Lower lobe of right lung (tissue), 2 donors: ENCODE data around the gene HOXA6. TPM values are rescaled to one million over a fixed set of nuclear protein-coding genes. Genes with fewer than 3 reads are reported as not detected.

Experiments used
- ATAC-seq, 2 donors: fragments of 200-7000 bp; cut with Tn5 transposase; one replicate each; pipeline ENCODE4 v1.9.1; 2020 to 2022; ENCODE audit warnings: mild to moderate bottlenecking in 2 of 2, moderate library complexity in 2 of 2
- DNase-seq: peaks from one replicate; pipeline ENCODE4 v3.0.0-alpha.2; 2020
- H3K27ac ChIP-seq: fragments of 200-600 bp; one replicate; pipeline ENCODE4 v1.8.0; 2022
- H3K27me3 ChIP-seq: fragments of 200-600 bp; one replicate; pipeline ENCODE4 v1.8.0; 2022; ENCODE audit warnings: low read depth
- H3K36me3 ChIP-seq: fragments of 200-600 bp; one replicate; pipeline ENCODE4 v1.8.0; 2022; ENCODE audit warnings: mild to moderate bottlenecking
- H3K4me1 ChIP-seq: fragments of 200-600 bp; one replicate; pipeline ENCODE4 v1.8.0; 2022
- H3K4me3 ChIP-seq: fragments of 200-600 bp; one replicate; pipeline ENCODE4 v1.8.0; 2022; ENCODE audit warnings: mild to moderate bottlenecking
- H3K9me3 ChIP-seq: fragments of 200-600 bp; one replicate; pipeline ENCODE4 v1.8.0; 2022
- CTCF ChIP-seq: fragments of 200-600 bp; IDR thresholded peaks from one replicate; pipeline ENCODE4 v1.8.0; 2022; ENCODE audit warnings: antibody characterized with exemption, mild to moderate bottlenecking
- intact Hi-C: fragments of 100-400 bp; cut with DNase I; formaldehyde crosslinking; loops from one replicate; pipeline ENCODE4 v1.11.0; 2022
- total RNA-seq: library from RNA; stranded (reverse); fragmentation: NEBNext Ultra II Directional; extraction: Animal tissue kit (Norgen Biotek cat#: 25700); gene quantifications from one replicate; pipeline ENCODE4 v1.2.1, GENCODE V29; 2021
- donor health status: DM: no; HTN: yes; CAD: no; lungs with severe emphysema.

Gene HOXA6
- total RNA-seq, 1 donor from 2014 or later, result 4.6 TPM

- ATAC-seq, result no peak
- peaks cover 9% of the 10 kb centered on the region for H3K36me3 ChIP-seq
- DNase-seq, result no peak
- TF ChIP-seq CTCF, result no peak
- peak overlapping the region; percentile 94 for H3K27ac ChIP-seq
- intact Hi-C loops, result no loop called here
- H3K4me1 ChIP-seq, result peaks cover 45% of the 10 kb centered on the region
- no peaks in the 10 kb centered on the region for H3K9me3 ChIP-seq
- H3K27me3 ChIP-seq, result peaks cover 62% of the 10 kb centered on the region
- peak overlapping the region; percentile 18 for H3K4me3 ChIP-seq
Observed at GRCh38 chr7:27105301-27106031, 42.1 kb downstream of the HOXA6 start.

DNA sequence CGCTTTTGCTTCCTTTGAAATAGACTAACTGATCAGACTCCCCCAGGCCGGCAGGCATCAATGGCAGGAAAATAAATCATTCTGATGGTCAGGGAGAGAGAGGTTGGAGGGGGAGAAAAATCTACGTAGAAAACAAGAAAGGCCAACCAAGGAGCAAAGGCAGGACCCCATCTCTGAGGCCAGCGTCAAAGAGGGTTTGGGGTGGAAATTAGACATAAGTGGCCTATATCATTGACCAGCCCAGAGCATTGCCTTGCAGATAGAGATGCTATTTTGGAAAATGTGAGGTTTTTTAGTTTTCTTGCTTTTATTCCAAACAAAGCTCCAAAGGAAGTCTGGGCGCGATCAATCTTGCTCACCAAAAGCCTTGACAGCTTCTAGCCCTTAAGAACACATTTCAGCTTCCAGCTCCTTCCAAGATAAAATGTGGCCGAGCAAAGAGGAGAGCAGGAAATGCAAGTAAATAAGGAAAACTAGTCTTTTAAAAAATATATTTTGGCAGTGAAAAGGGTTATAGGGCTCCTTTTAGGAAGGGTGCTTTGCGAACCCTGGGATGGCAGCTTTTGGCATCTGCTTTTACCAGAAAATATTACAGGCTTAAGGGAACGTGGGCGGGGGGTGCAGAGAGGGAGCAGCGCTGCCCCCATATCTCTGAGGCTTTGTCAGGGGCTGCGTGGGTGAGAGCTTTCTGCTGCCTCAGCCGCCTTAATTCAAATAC lies 43.1 kb downstream of the HOXA6 start:
- Histone ChIP-seq H3K27me3 (peaks cover 62% of the 10 kb centered on the region), H3K36me3 (peaks cover 18% of the 10 kb centered on the region), H3K27ac (peak overlapping the region; percentile 94), H3K4me3 (peak overlapping the region; percentile 58), H3K4me1 (peaks cover 50% of the 10 kb centered on the region), H3K9me3 (no peaks in the 10 kb centered on the region)
- DNase-seq (no peak), ATAC-seq (no peak)
- intact Hi-C loops, result no loop called here
- TF ChIP-seq CTCF, result no peak

DNA sequence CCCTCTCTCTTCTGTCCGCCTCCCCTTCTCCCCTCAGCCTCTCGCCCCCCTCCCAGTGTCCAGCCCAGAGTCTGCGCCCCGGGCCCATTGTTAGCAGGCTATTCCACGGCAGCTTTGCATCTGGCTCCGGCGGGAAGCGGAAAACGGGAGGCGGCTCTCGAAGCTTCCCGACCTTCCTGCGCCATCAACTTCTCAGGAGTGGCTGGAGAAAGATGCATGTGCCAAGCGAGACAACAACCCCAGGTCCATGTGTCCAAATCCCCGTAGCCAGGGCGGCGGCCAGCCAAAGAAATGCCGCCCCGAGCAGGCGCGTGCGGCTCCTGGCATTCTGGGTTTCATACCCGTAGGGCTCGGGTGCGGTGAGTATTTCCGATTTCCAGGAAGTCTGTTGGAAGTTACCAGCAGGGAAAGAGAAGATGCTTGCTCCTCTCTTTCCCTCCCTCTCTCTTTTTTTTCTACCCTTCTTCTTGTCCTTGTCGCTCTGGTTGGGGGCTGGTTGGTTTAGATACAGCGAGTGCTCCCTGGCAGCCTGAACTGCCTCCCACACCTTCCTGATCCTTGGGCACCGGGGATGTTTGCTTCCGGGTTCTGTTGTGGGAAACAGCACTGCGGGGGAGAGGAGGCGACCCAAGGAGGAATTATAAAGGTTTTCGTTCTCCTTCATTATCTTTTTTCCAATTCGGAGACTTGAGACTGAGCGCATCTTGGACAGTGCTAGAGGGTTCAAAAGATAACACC lies 43.9 kb downstream of the HOXA6 start:
- no peak for ATAC-seq
- no peaks in the 10 kb centered on the region for H3K9me3 ChIP-seq
- DNase-seq, result no peak
- H3K27ac ChIP-seq, result peak overlapping the region; percentile 94
- H3K4me3 ChIP-seq, result peak overlapping the region; percentile 58
- intact Hi-C loops, result no loop called here
- H3K4me1 ChIP-seq, result peaks cover 44% of the 10 kb centered on the region
- H3K36me3 ChIP-seq, result peaks cover 18% of the 10 kb centered on the region
- no peak for TF ChIP-seq CTCF
- H3K27me3 ChIP-seq, result peaks cover 66% of the 10 kb centered on the region

DNA sequence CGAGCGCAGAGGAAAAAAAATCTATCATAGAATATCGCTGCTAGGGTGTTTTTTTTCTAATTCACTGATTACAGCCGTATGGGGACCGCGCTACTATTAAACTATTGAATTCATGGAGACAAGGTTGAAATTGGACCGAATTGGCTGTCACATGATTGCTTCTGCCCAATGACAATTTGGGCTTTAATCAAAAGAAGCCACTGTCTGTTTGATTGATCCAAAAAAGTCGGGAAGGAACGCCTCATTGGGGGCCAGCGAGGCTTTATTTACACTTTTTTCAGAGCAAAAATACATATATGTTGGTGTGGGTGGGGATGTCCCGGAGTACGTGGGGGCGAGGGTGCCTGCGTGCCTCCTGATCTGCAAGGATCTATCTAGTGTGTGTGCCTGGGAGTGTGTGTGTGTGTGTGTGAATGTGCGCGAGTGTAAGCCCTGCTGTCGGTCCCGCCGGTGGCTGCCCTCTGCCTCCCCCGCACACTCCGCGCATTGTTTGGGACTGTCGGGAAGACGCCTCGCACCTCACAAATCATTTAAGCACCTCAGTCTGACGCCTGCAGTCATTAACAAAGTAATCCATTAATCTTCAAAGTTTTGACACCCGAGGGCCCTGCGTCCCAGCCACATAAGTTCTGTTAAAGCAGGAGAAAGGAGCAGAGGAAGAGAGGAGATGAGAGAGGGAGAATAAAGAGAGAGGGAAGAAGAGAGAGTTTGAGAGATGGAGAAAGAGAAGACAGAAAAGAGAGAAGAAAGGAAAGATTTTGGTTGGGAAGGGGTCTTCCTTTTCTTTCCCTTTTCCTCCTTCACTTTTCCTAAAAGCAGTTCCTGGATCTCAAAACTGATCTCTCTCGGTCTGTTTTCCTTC lies 44.8 kb downstream of the HOXA6 start, which contains the start of gene HOXA2:
Gene HOXA2, minus strand, starts transcription at position 103 of the 862 bp plus-strand sequence. CDS start 183 bp downstream, outside the sequence.
- peak; percentile 34 to 41 for ATAC-seq
- TF ChIP-seq CTCF, result no peak
- H3K4me3 ChIP-seq, result peak within 1 kb of the TSS; percentile 58
- H3K4me1 ChIP-seq, result peaks cover 49% of the 10 kb centered on the region
- H3K27ac ChIP-seq, result peak within 1 kb of the TSS; percentile 94
- no peaks in the 10 kb centered on the region for H3K9me3 ChIP-seq
- DNase-seq, result peak; percentile 48
- peaks cover 18% of the 10 kb centered on the region for H3K36me3 ChIP-seq
- H3K27me3 ChIP-seq, result peaks cover 70% of the 10 kb centered on the region
- intact Hi-C loops, result no loop called here
